ENCODE measurements around the gene PTGR1.
A peak's percentile ranks its signal among the peaks of the same experiment; 100 is the strongest.
"Not testable (repeated sequence)": the region's sequence is repeated elsewhere in the genome, so short reads cannot be mapped to it uniquely, and the experiment has no call there.

The PTGR1 gene

GRCh38 chr9:111599092-111599954 is at the start of gene PTGR1:
TSS of gene PTGR1 (minus strand) at chr9:111599647. CDS start at chr9:111597422, 2,225 bp downstream.
- no peak for DNase-seq

- no peak for DNase-seq
Observed at GRCh38 chr9:111649016-111649415, 49.6 kb upstream of the PTGR1 start.

GRCh38 chr9:111648066-111648465 is 48.6 kb upstream of the PTGR1 start:
- DNase-seq: no peak

- no peak for DNase-seq
Observed at GRCh38 chr9:111646417-111646816, 47.0 kb upstream of the PTGR1 start.

GRCh38 chr9:111645806-111646205 is 46.4 kb upstream of the PTGR1 start:
- DNase-seq: no peak

GRCh38 chr9:111644195-111644772 is 44.8 kb upstream of the PTGR1 start:
- DNase-seq: no peak

- no peak for DNase-seq
Observed at GRCh38 chr9:111637421-111637950, 38.0 kb upstream of the PTGR1 start.

GRCh38 chr9:111634860-111635259 is 35.4 kb upstream of the PTGR1 start:
- DNase-seq: no peak

GRCh38 chr9:111633389-111633736 is 33.9 kb upstream of the PTGR1 start:
- DNase-seq: no peak

- DNase-seq: no peak
Observed at GRCh38 chr9:111632695-111633388, 33.4 kb upstream of the PTGR1 start.

- no peak for DNase-seq
Observed at GRCh38 chr9:111632060-111632459, 32.6 kb upstream of the PTGR1 start.

GRCh38 chr9:111631214-111631971 is 31.9 kb upstream of the PTGR1 start, which contains the start of gene DNAJC25:
TSS of gene DNAJC25 (plus strand) at chr9:111631334. CDS start at chr9:111631408, 74 bp downstream.
- DNase-seq: peak; percentile 95

- DNase-seq: no peak
Observed at GRCh38 chr9:111630964-111631213, 31.4 kb upstream of the PTGR1 start.

- DNase-seq: no peak
Observed at GRCh38 chr9:111630182-111630963, 30.9 kb upstream of the PTGR1 start.

- no peak for DNase-seq
Observed at GRCh38 chr9:111628411-111628810, 29.0 kb upstream of the PTGR1 start.

GRCh38 chr9:111627260-111627963 is 28.0 kb upstream of the PTGR1 start:
- no peak for DNase-seq

GRCh38 chr9:111622626-111623025 is 23.2 kb upstream of the PTGR1 start:
- no peak for DNase-seq

- no peak for DNase-seq
Observed at GRCh38 chr9:111621895-111622480, 22.5 kb upstream of the PTGR1 start.

- DNase-seq: not testable (repeated sequence)
Observed at GRCh38 chr9:111617349-111617748, 17.9 kb upstream of the PTGR1 start.

GRCh38 chr9:111615928-111616327 is 16.5 kb upstream of the PTGR1 start:
- no peak for DNase-seq

GRCh38 chr9:111613436-111614040 is 14.1 kb upstream of the PTGR1 start:
- DNase-seq: no peak

All from NCI-H1436 (cell line).